ENCODE measurements around the gene CAND2.

CAND2 gene

DNA sequence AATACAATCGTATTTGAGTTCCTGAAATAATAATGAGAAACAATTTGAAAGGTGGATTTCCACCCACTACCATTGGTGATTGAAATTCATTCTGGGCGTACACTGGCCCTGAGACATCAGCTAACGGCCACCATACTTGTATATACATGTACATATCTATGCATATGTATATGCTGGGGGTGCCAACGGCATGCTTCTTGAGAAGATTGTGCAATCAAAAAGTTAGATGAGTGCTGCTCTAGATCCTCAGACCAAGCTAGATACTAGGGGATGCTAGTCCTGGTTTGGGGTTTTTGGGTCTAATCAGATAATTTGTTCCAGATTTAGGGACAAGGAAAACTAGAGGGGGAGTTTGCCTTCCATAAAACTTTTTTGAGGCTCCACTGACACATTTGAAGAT, 40.3 kb upstream of the CAND2 start:
- no peak for DNase-seq (ENCODE audit: low spot score)
- Histone ChIP-seq H3K36me3 (ENCODE audit: low read depth) (peaks cover 60% of the 10 kb centered on the region), H3K9me3 (ENCODE audit: severe bottlenecking) (no peaks in the 10 kb centered on the region), H3K4me3 (ENCODE audit: severe bottlenecking) (peak overlapping the region; percentile 35), H3K27ac (ENCODE audit: poor library complexity, severe bottlenecking) (peak overlapping the region; percentile 97), H3K4me1 (ENCODE audit: insufficient read depth, poor library complexity, severe bottlenecking) (peaks cover 66% of the 10 kb centered on the region), H3K27me3 (ENCODE audit: insufficient read depth, poor library complexity, severe bottlenecking) (no peaks in the 10 kb centered on the region)
- ATAC-seq (ENCODE audit: low read depth), result no peak
- TF ChIP-seq, protein P1, sequence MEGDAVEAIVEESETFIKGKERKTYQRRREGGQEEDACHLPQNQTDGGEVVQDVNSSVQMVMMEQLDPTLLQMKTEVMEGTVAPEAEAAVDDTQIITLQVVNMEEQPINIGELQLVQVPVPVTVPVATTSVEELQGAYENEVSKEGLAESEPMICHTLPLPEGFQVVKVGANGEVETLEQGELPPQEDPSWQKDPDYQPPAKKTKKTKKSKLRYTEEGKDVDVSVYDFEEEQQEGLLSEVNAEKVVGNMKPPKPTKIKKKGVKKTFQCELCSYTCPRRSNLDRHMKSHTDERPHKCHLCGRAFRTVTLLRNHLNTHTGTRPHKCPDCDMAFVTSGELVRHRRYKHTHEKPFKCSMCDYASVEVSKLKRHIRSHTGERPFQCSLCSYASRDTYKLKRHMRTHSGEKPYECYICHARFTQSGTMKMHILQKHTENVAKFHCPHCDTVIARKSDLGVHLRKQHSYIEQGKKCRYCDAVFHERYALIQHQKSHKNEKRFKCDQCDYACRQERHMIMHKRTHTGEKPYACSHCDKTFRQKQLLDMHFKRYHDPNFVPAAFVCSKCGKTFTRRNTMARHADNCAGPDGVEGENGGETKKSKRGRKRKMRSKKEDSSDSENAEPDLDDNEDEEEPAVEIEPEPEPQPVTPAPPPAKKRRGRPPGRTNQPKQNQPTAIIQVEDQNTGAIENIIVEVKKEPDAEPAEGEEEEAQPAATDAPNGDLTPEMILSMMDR (IDR thresholded peaks at IDR 0.05; ENCODE audit: poor library complexity, severe bottlenecking), result no peak

DNA sequence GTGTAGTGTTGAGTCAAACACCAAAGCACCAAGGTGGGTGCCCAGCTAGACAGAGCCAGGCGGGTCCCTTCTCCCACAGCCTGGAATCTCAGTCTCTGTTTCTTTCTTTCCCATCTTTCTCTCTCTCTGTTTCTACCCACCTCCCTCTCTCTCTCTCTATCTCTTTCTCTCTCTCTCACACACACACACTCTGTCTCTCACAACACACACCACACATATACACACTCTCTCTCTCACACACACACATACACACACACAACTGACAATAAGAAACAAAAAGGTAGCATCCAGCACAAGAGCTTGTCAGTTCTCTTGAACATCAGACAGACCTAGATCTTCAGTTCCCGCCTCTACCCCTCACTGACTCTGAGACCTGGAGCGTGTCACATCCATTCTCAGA, 39.8 kb upstream of the CAND2 start:
- Histone ChIP-seq H3K4me1 (ENCODE audit: insufficient read depth, poor library complexity, severe bottlenecking) (peaks cover 61% of the 10 kb centered on the region), H3K27me3 (ENCODE audit: insufficient read depth, poor library complexity, severe bottlenecking) (no peaks in the 10 kb centered on the region), H3K27ac (ENCODE audit: poor library complexity, severe bottlenecking) (peak overlapping the region; percentile 97), H3K9me3 (ENCODE audit: severe bottlenecking) (no peaks in the 10 kb centered on the region), H3K4me3 (ENCODE audit: severe bottlenecking) (peak overlapping the region; percentile 35), H3K36me3 (ENCODE audit: low read depth) (peaks cover 56% of the 10 kb centered on the region)
- DNase-seq (ENCODE audit: low spot score) (no peak), ATAC-seq (ENCODE audit: low read depth) (no peak)
- TF ChIP-seq, protein P1 (IDR thresholded peaks at IDR 0.05; ENCODE audit: poor library complexity, severe bottlenecking), result no peak

DNA sequence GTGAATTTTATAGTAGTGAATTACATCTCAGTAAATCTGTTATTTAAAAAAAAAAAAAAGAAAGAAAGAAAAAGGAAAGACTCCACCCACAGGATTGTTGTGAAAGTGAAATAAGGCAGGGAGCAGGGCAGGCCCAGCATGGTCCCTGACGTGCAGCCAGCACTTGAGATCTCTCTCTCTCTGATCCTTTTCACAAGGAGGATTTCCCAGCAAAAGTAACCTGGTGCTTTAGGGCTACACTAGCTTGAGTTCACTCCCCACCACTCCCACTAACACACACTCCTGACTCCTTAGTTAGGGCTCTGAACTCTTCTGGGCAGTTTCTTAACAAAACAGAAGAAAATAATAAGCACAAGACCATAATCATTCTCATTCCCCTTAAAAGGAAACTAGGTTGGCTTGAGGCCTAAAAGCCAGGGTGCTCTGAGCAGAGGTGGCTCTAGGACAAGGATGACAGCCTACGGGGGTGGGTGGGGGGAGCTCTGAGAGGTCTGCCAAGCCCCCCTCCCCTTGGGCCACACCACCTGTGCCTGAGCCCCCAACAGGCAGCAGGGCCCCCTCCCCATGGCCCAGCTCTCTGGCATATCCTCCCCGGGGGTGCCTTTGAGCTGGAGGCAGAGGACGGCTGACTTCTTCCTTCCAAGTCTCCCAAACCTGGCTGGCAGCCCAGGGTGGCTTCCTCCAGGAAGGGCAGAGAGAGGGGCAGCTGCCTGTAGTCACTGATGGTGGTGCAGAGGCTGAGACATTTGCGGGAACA, 38.3 kb upstream of the CAND2 start:
- DNase-seq (ENCODE audit: low spot score), result no peak
- Histone ChIP-seq H3K36me3 (ENCODE audit: low read depth) (peaks cover 44% of the 10 kb centered on the region), H3K27me3 (ENCODE audit: insufficient read depth, poor library complexity, severe bottlenecking) (no peaks in the 10 kb centered on the region), H3K4me1 (ENCODE audit: insufficient read depth, poor library complexity, severe bottlenecking) (peaks cover 47% of the 10 kb centered on the region), H3K9me3 (ENCODE audit: severe bottlenecking) (no peaks in the 10 kb centered on the region), H3K4me3 (ENCODE audit: severe bottlenecking) (peak overlapping the region; percentile 35), H3K27ac (ENCODE audit: poor library complexity, severe bottlenecking) (peak overlapping the region; percentile 97)
- peak; percentile 4; the same call in 1 of the 3 replicates for ATAC-seq (ENCODE audit: low read depth)
- TF ChIP-seq, protein P1 (IDR thresholded peaks at IDR 0.05; ENCODE audit: poor library complexity, severe bottlenecking), result peak; percentile 8

DNA sequence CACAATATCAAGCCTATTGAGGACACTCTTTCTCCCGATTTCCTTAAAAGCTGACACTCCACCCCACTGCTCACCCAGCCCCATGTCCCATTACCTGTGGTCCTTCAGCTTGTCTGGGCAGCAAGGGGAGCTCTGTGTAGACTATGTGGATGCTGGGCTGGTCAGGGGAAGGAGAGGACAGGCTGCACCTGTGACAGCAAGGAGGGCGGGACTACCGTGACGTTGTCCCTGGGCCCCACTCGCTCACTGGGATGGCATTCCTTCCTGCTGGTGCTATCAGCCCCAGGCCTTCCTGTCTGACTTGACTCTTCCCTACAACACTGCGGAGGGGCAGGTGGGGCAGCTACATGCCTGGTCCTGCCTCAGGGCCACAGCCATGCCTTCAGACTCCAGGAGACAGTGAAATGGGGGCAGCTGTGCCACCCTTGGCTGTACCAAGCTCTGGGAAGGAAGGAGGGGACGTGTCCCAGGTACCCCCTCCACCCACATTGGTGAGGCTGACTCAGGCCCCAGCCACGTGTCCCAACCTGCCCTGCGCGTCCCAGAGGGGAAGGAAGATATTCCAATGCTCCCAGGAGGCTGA, 37.3 kb upstream of the CAND2 start, which contains the start of gene TMEM40:
TMEM40 (minus strand) TSS at position 163 of the 583 bp plus-strand sequence. CDS start 9,427 bp downstream, outside the sequence.
- ATAC-seq (ENCODE audit: low read depth), result peak; percentile 81
- H3K27ac ChIP-seq (ENCODE audit: poor library complexity, severe bottlenecking), result peak within 1 kb of the TSS; percentile 97
- H3K9me3 ChIP-seq (ENCODE audit: severe bottlenecking), result no peaks in the 10 kb centered on the region
- H3K36me3 ChIP-seq (ENCODE audit: low read depth), result peaks cover 34% of the 10 kb centered on the region
- TF ChIP-seq, protein P1 (IDR thresholded peaks at IDR 0.05; ENCODE audit: poor library complexity, severe bottlenecking), result no peak
- peak; percentile 99 for DNase-seq (ENCODE audit: low spot score)
- no peaks in the 10 kb centered on the region for H3K27me3 ChIP-seq (ENCODE audit: insufficient read depth, poor library complexity, severe bottlenecking)
- peaks cover 44% of the 10 kb centered on the region for H3K4me1 ChIP-seq (ENCODE audit: insufficient read depth, poor library complexity, severe bottlenecking)
- peak within 1 kb of the TSS; percentile 35 for H3K4me3 ChIP-seq (ENCODE audit: severe bottlenecking)

Data from RWPE2 (cell line).